ENCODE data around the gene SLC45A1.

The SLC45A1 gene

DNA sequence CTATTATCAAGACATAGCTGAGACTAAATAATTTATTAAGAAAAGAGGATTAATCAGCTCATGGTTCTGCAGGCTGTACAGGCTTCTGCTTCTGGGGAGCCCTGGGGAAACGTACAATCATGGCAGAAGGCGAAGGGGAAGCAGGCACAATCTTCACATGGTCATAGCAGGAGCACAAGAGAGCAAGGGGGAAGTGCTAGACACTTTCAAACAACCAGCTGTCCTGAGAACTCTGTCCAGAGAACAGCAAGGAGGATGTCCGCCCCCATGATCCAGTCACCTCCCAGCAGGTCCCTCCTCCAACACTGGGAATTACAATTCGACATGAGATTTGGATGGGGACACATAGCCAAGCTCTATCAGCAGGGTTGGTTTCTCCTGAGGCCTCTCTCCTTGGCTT, 10.3 kb upstream of the SLC45A1 start:
- no peak overlapping the region for H3K4me3 ChIP-seq (ENCODE audit: control insufficient read depth, low read depth, low read length)
- TF ChIP-seq CTCF (IDR thresholded peaks at IDR 0.05; ENCODE audit: control insufficient read depth, insufficient read depth, low read depth, low read length, missing control alignments), result no peak
- DNase-seq (ENCODE audit: low read depth), result no peak

GRCh38 chr1:8311068-8311718, 6.7 kb upstream of the SLC45A1 start:
- DNase-seq (ENCODE audit: low read depth), result no peak
- no peak overlapping the region for H3K4me3 ChIP-seq (ENCODE audit: control insufficient read depth, low read depth, low read length)
- TF ChIP-seq CTCF (IDR thresholded peaks at IDR 0.05; ENCODE audit: control insufficient read depth, insufficient read depth, low read depth, low read length, missing control alignments), result no peak

DNA sequence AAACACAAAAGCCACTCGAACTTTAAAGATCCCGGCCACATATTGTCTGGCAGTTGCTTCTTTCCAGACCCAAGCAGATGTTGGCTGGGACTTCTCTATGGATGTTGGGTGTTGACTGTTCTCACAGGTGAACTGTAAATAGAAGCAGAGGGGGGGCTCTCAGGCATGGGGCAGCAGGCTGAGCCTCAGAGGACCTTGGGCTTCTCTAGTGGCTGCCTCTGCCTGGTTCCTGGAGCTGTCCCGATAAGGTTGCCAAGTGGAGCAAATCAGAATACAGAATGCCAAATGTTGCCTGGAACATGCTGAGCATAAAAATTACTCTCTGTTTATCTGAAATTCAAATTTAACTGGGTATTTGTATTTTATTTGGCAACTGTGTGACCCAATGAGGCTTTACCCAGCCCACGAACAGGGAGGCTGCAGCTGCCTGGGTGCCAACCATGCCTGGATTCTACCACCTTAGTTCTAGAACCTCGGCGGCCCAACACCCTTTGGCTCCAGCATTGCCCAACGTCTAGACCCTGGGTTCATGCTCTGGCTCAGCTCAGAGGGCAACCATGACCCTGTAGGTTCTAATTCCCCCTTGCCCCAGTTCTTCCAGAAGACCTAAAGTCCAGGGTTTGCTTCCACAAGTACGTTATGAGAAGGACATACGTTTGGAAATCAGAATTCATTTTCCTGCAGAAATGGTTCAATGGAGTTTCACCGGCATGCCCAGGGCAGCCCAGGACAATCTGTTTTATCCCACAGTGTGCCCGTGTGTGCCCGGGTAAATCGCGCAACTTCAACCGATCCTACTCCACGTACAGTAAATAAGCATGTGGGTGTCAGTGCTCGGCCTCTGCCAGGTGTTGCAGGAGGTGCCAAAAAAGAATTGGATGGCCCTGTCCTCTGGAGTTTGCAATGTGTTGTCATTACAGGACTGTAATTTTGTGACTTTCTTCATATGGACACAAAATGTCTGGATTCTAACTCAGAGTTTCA, 5.4 kb upstream of the SLC45A1 start:
- no peak for TF ChIP-seq CTCF (IDR thresholded peaks at IDR 0.05; ENCODE audit: control insufficient read depth, insufficient read depth, low read depth, low read length, missing control alignments)
- H3K4me3 ChIP-seq (ENCODE audit: control insufficient read depth, low read depth, low read length), result no peak overlapping the region
- no peak for DNase-seq (ENCODE audit: low read depth)

DNA sequence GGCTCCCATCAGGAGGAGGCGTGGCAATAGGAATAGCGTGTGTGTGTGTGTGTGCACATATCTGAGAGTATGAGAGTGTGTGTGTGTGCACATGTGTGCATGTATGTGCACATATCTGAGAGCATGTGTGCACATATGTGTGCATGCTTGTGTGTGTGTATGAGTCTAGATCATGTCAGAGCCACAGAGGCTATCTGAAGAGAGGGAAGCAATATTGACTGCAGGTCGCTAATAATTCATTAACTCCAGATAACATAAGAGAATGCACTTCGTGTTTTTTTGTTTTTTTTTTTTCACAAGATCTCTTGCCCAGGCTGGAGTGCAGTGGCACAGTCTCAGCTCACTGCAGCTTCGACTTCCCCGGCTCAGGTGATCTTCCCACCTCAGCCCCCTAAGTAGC, 4.7 kb upstream of the SLC45A1 start:
- no peak for DNase-seq (ENCODE audit: low read depth)
- no peak for TF ChIP-seq CTCF (IDR thresholded peaks at IDR 0.05; ENCODE audit: control insufficient read depth, insufficient read depth, low read depth, low read length, missing control alignments)
- no peak overlapping the region for H3K4me3 ChIP-seq (ENCODE audit: control insufficient read depth, low read depth, low read length)

DNA sequence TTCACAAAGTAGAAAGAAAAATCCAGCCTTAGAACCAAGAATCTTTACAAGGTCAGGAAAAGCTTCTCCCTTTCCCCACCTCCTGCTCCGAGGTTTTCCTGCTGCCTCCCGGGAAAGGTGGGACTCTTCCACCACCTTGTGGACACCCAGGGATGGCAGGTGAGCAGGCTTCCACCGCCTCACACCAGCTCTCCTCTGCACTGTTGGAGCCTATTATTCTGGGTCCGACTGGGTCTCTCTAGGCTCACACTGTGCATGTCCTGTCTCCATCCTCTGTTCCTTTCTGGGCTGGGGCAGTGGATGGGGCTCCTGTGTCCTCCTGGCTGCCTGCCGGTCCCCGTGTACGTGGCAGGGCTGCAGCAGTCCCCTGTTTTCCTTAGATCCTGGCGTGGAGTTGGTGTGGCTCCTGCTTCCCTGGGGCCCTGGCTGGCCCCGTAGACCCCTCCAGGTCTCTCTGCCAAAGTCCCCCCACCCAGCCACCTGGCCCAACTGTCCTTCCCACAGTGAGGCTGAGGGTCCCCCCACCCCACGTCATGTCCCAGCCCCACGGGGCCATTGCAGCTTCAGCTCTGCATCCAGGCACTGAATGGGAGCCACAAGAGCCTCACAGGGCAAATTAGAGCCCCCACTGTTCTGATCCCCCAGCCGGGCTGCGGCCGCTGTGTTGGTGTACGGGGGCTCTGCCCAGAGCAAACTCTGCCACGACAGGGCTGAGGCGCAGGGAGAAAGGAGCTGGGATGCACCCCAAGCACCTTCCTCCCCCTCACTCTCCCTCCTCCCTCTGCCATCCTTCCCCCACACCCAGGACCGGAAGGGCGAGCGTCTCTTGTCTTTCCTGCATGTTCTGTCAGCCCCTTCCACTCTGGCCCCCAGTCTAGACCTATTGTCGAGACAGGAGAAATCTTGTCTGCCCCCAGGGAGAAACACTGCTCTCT, 3.3 kb upstream of the SLC45A1 start:
- TF ChIP-seq CTCF (IDR thresholded peaks at IDR 0.05; ENCODE audit: control insufficient read depth, insufficient read depth, low read depth, low read length, missing control alignments), result peak; percentile 90
- DNase-seq (ENCODE audit: low read depth), result peak; percentile 18
- H3K4me3 ChIP-seq (ENCODE audit: control insufficient read depth, low read depth, low read length), result no peak overlapping the region

Measured in AG09309 (cell line).